LNCaP clone FGC (cell line): Measurements from ENCODE around the gene CTBP2.

Experiments used
- DNase-seq: peaks from one replicate; pipeline ENCODE4 v3.0.0-alpha.2; 2011; ENCODE audit warnings: low read depth
- H3K4me3 ChIP-seq: 2 replicates; pipeline ENCODE4 v1.5.1; 2011; ENCODE audit warnings: mild to moderate bottlenecking, low read depth, low read length, control low read depth
- CTCF ChIP-seq: IDR thresholded peaks from 2 replicates; pipeline ENCODE4 v1.5.1; 2012; ENCODE audit warnings: mild to moderate bottlenecking; ENCODE audit not compliant: control insufficient read depth, insufficient read depth; ENCODE audit errors: extremely low read depth

CTBP2 gene

GRCh38 chr10:124949543-124949942, 210.8 kb downstream of the CTBP2 start:
- H3K4me3 ChIP-seq: no peak overlapping the region
- TF ChIP-seq CTCF: no peak
- no peak for DNase-seq

GRCh38 chr10:124946945-124947344, 213.4 kb downstream of the CTBP2 start:
- H3K4me3 ChIP-seq: no peak overlapping the region
- no peak for DNase-seq
- TF ChIP-seq CTCF: no peak

GRCh38 chr10:124944982-124945381, 215.4 kb downstream of the CTBP2 start:
- no peak for DNase-seq
- H3K4me3 ChIP-seq: no peak overlapping the region

GRCh38 chr10:124943301-124944092, 216.9 kb downstream of the CTBP2 start:
- DNase-seq: no peak
- H3K4me3 ChIP-seq: no peak overlapping the region
- no peak for TF ChIP-seq CTCF

More at GRCh38 chr10:124944982-124945381, 215.4 kb downstream of the CTBP2 start:
- no peak for TF ChIP-seq CTCF

- no peak for TF ChIP-seq CTCF
- DNase-seq: no peak
- H3K4me3 ChIP-seq: no peak overlapping the region
These were observed 217.8 kb downstream of the CTBP2 start for GRCh38 chr10:124942317-124943169.

- no peak for DNase-seq
- TF ChIP-seq CTCF: no peak
- H3K4me3 ChIP-seq: no peak within 1 kb of the TSS
These were observed 218.5 kb downstream of the CTBP2 start, which contains the start of gene ZRANB1 for GRCh38 chr10:124941823-124942222. TSS of gene ZRANB1 (plus strand) at chr10:124942123. CDS start at chr10:124942494, 371 bp downstream.
